ENCODE data around the gene RHBDF2. TPM values are rescaled to one million over a fixed set of nuclear protein-coding genes. Genes with fewer than 3 reads are reported as not detected.

RHBDF2 gene
- total RNA-seq, 1 experiment from 2014 or later, result 19.7 TPM

- Histone ChIP-seq H3K23me2 (ENCODE audit: insufficient read length, low read depth, low read length, poor library complexity, severe bottlenecking) (peaks cover 11% of the 10 kb centered on the region), H4K91ac (ENCODE audit: insufficient read length, low read depth, low read length) (no peak overlapping the region), H3T11ph (ENCODE audit: low read length) (no peak overlapping the region), H3K18ac (ENCODE audit: insufficient read length, low read depth, low read length) (no peak overlapping the region), H2BK20ac (ENCODE audit: low read depth, low read length, poor library complexity, severe bottlenecking) (no peak overlapping the region), H3K9me3 (ENCODE audit: control insufficient read depth, low read depth, low read length) (no peaks in the 10 kb centered on the region), H3K27me3 (ENCODE audit: insufficient read depth, low read length) (peaks cover 20% of the 10 kb centered on the region; the same call in 1 of the 2 replicates), H3K56ac (ENCODE audit: insufficient read length, low read depth, low read length) (no peak overlapping the region), H2BK15ac (ENCODE audit: low read depth, low read length) (no peak overlapping the region), H2BK5ac (ENCODE audit: insufficient read length, low read length) (no peak overlapping the region), H3K4me2 (ENCODE audit: insufficient read depth, insufficient read length, low read length) (no peak overlapping the region), H3K4me1 (ENCODE audit: insufficient read depth, low read length) (no peaks in the 10 kb centered on the region; the same call in 1 of the 2 replicates), H2BK120ac (ENCODE audit: low read depth, low read length, poor library complexity, severe bottlenecking) (no peak overlapping the region), H3K79me1 (ENCODE audit: insufficient read depth, low read depth, low read length, poor library complexity, severe bottlenecking) (no peaks in the 10 kb centered on the region), H4K5ac (ENCODE audit: insufficient read length, low read depth, low read length) (no peak overlapping the region), H2AK5ac (ENCODE audit: insufficient read length, low read length) (no peak overlapping the region), H3K4ac (ENCODE audit: low read depth, low read length) (no peak overlapping the region), H3K27ac (ENCODE audit: insufficient read length, low read depth, low read length) (no peak overlapping the region), H4K8ac (replicated peaks; ENCODE audit: insufficient read length, low read depth, low read length) (no peak overlapping the region), H3K14ac (ENCODE audit: insufficient read depth, low read length) (no peak overlapping the region), H3K9ac (ENCODE audit: extremely low read depth, insufficient read length, low read length) (no peak overlapping the region), H3K23ac (ENCODE audit: insufficient read length, low read depth, low read length) (no peak overlapping the region), H4K20me1 (ENCODE audit: control insufficient read depth, insufficient read depth, insufficient read length) (peaks cover 4% of the 10 kb centered on the region), H3K79me2 (ENCODE audit: insufficient read depth, low read length) (no peaks in the 10 kb centered on the region), H2AFZ (ENCODE audit: low read length) (no peak overlapping the region), H2BK12ac (ENCODE audit: insufficient read length, low read depth, low read length) (no peak overlapping the region)
- Mint-ChIP-seq H3K36me3 (ENCODE audit: insufficient read depth in 1 of 3, low read depth in 3 of 3) (no peaks in the 10 kb centered on the region), H3K27me3 (ENCODE audit: low read depth) (peaks cover 68% of the 10 kb centered on the region), H3K9me3 (no peaks in the 10 kb centered on the region), H3K27ac (no peak overlapping the region), H3K4me3 (0 out of 5 replicates have a peak overlapping the region, but pooled peaks of 1 of the 2 experiments have one; percentile 42), H3K4me1 (peaks cover 16 to 32% of the 10 kb centered on the region in 2 experiments)
- no CpG with 5 or more reads among the region's 19 CpGs for WGBS (ENCODE audit: extremely low coverage, insufficient read length, low lambda C conversion rate)
- TF ChIP-seq CTCF (conservative IDR thresholded peaks at IDR 0.05), result no peak
- DNase-seq, result no peak
These were observed 34.7 kb upstream of the RHBDF2 start for GRCh38 chr17:76535788-76536510.

Data from H9 (cell line).